Central memory CD8-positive, alpha-beta T cell (primary cell): ENCODE data around the gene B4GALT1.

ENCODE experiments used
- ATAC-seq: fragments of 150-1000 bp; cut with Tn5 transposase; replicated peaks from 2 replicates; pipeline ENCODE4 v1.10.0; 2022; ENCODE audit warnings: mild to moderate bottlenecking, moderate FRiP score, moderate number of reproducible peaks; ENCODE audit not compliant: poor library complexity, severe bottlenecking; ENCODE audit errors: extremely low read depth
- DNase-seq, 2 donors: peaks; one replicate each; pipeline ENCODE4 v3.0.0; 2021; ENCODE audit warnings: low spot score in 2 of 2
- H3K27ac Mint-ChIP-seq: one replicate; pipeline ENCODE4 v1.8.0; 2022; ENCODE audit warnings: low read depth, mild to moderate bottlenecking, moderate library complexity, mixed read lengths
- H3K27me3 Mint-ChIP-seq: one replicate; pipeline ENCODE4 v1.8.0; 2022; ENCODE audit warnings: mixed read lengths
- H3K36me3 Mint-ChIP-seq: one replicate; pipeline ENCODE4 v1.8.0; 2022; ENCODE audit warnings: mild to moderate bottlenecking, moderate library complexity, mixed read lengths; ENCODE audit not compliant: insufficient read depth
- H3K4me1 Mint-ChIP-seq: one replicate; pipeline ENCODE4 v1.8.0; 2022; ENCODE audit warnings: mixed read lengths
- H3K4me3 Mint-ChIP-seq: one replicate; pipeline ENCODE4 v1.8.0; 2022; ENCODE audit warnings: mild to moderate bottlenecking, moderate library complexity, mixed read lengths
- H3K9me3 Mint-ChIP-seq: one replicate; pipeline ENCODE4 v1.8.0; 2022; ENCODE audit warnings: mixed read lengths

The B4GALT1 gene

DNA sequence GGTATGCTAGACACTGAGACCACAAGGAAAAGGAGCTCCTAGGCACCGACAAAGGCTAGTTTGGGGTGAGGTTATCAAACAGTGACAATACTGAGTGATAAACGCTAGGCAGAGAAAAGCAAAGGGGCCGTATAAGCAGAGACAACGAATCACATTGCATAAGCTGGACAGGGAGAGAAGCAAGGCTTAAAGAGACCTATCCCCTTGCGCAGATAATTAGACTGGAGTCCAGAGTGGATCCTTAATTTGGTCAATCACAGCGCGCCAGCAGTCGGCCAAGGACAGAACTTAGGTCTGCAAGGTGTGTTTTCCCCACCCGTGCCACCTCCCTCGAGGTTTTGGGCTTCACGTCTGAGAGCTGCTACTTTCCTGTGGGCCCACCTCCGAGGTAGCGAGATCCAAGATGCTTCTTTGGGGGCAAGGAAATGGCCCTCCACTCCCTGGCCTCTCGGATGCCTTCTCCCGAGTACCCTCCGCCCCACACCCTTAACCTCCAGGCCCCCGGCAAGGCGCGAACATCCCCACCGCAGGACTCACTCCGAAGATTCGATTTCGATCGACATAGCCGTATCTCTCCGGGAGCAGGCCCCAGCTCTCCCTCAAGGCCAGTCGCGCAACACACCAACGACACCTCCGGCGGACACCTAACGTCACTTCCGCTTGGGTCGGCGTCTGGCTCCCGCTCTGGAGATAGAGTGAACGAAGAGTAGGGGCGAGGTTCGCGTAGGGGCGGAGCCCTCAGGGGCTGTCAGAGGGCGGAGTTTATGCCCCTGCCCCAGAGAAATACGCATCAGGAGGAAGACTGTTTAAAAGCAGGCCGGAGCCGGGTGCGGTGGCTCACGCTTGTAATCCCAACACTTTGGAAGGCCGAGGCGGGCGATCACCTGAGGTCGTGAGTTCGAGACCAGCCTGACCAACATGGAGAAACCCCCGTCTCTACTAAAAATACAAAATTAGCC lies 90.8 kb downstream of the B4GALT1 start, which contains the start of gene SMU1:
Gene SMU1 (minus strand): TSS at position 629 of the 959 bp plus-strand sequence. CDS start 66 bp downstream, at position 563.
- DNase-seq = peak; percentile 86 to 94
- Mint-ChIP-seq H3K4me1 (peaks cover 39% of the 10 kb centered on the region), H3K9me3 (no peaks in the 10 kb centered on the region), H3K27me3 (no peaks in the 10 kb centered on the region), H3K36me3 (peaks cover 39% of the 10 kb centered on the region), H3K4me3 (peak within 1 kb of the TSS; percentile 88), H3K27ac (peak within 1 kb of the TSS; percentile 99)
- ATAC-seq = peak; percentile 97

- no peak for DNase-seq
- H3K27ac Mint-ChIP-seq = no peak overlapping the region
- H3K27me3 Mint-ChIP-seq = no peaks in the 10 kb centered on the region
- no peaks in the 10 kb centered on the region for H3K9me3 Mint-ChIP-seq
- no peak for ATAC-seq
- no peak overlapping the region for H3K4me3 Mint-ChIP-seq
- H3K4me1 Mint-ChIP-seq = peaks cover 39% of the 10 kb centered on the region
- H3K36me3 Mint-ChIP-seq = peaks cover 77% of the 10 kb centered on the region
Observed at GRCh38 chr9:33068991-33069390, 98.1 kb downstream of the B4GALT1 start.

- no peak overlapping the region for H3K27ac Mint-ChIP-seq
- H3K4me1 Mint-ChIP-seq = peaks cover 18% of the 10 kb centered on the region
- DNase-seq = no peak
- H3K27me3 Mint-ChIP-seq = no peaks in the 10 kb centered on the region
- H3K9me3 Mint-ChIP-seq = no peaks in the 10 kb centered on the region
- no peak overlapping the region for H3K4me3 Mint-ChIP-seq
- ATAC-seq = no peak
- peaks cover 77% of the 10 kb centered on the region for H3K36me3 Mint-ChIP-seq
Observed at GRCh38 chr9:33065157-33066076, 101.7 kb downstream of the B4GALT1 start.
